ENCODE data around the gene AGFG2.

Gene AGFG2

GRCh38 chr7:100574362-100575205 lies 35.6 kb downstream of the AGFG2 start:
- no peak for TF ChIP-seq CTCF (conservative IDR thresholded peaks at IDR 0.05; ENCODE audit: control insufficient read depth, insufficient read depth, low read depth, low read length)
- DNase-seq (ENCODE audit: low read depth) = no peak
- no peak overlapping the region for H3K4me3 ChIP-seq (ENCODE audit: control insufficient read depth, low read depth, low read length)

GRCh38 chr7:100575206-100575631 lies 36.2 kb downstream of the AGFG2 start:
- DNase-seq (ENCODE audit: low read depth) = no peak
- H3K4me3 ChIP-seq (ENCODE audit: control insufficient read depth, low read depth, low read length) = no peak overlapping the region
- TF ChIP-seq CTCF (conservative IDR thresholded peaks at IDR 0.05; ENCODE audit: control insufficient read depth, insufficient read depth, low read depth, low read length) = no peak

DNA sequence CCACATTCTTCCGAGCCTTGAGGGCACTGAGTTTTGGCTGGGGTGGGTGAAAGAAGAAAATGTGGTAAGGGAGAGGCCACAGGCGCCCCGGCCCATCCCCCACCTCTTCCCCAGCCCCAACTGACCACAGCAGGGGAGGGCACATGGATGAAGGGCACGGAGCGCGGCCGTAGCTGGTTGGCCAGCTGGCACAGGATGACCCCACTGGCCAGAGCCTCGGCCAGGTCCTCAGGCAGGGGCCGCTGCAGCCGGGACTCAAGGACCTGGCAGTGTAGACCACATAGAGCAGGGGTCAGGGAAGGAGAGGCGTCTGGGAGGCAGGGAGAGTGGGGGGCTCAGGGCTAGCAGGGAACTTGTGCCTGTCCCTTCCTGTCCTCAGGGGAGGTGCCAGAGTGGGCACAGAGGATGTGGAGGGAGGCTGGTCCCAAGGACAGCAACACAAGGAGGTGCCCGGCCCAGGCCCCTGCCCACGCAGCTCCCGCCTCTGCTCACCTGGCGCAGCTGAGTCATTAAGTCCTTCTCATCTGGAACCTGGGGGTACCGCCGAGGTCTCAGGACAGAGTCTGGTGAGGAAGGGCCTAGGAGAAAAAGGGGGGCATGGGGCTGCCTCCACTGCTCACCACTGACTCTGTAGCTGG lies 36.9 kb downstream of the AGFG2 start:
- no peak for TF ChIP-seq CTCF (conservative IDR thresholded peaks at IDR 0.05; ENCODE audit: control insufficient read depth, insufficient read depth, low read depth, low read length)
- no peak overlapping the region for H3K4me3 ChIP-seq (ENCODE audit: control insufficient read depth, low read depth, low read length)
- no peak for DNase-seq (ENCODE audit: low read depth)

- no peak for TF ChIP-seq CTCF (conservative IDR thresholded peaks at IDR 0.05; ENCODE audit: control insufficient read depth, insufficient read depth, low read depth, low read length)
- no peak overlapping the region for H3K4me3 ChIP-seq (ENCODE audit: control insufficient read depth, low read depth, low read length)
- DNase-seq (ENCODE audit: low read depth) = no peak
Observed at GRCh38 chr7:100576384-100576993, 37.5 kb downstream of the AGFG2 start.

- no peak for TF ChIP-seq CTCF (conservative IDR thresholded peaks at IDR 0.05; ENCODE audit: control insufficient read depth, insufficient read depth, low read depth, low read length)
- no peak overlapping the region for H3K4me3 ChIP-seq (ENCODE audit: control insufficient read depth, low read depth, low read length)
- DNase-seq (ENCODE audit: low read depth) = no peak
Observed at GRCh38 chr7:100577103-100577502, 38.1 kb downstream of the AGFG2 start.

DNA sequence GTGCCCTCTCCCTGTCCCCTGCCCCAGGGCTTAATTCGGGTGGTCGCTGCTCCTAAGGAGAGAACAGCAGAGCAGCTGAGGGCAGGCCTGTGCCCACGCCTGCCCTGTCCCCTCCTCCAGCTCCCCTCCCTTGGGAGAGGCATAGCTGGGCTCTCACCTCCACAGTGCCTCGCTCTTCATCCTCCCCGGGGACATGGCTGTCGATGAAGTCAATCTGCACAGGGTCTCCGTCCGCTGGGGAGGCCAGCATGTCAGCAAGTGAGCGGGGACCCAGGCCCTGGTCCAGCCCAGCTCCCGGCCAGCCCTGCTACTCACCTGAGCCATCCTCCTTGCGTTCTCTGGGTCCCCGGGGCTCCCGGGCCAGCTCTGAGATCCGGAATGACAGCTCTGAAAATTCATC lies 38.5 kb downstream of the AGFG2 start:
- TF ChIP-seq CTCF (conservative IDR thresholded peaks at IDR 0.05; ENCODE audit: control insufficient read depth, insufficient read depth, low read depth, low read length) = no peak
- no peak overlapping the region for H3K4me3 ChIP-seq (ENCODE audit: control insufficient read depth, low read depth, low read length)
- DNase-seq (ENCODE audit: low read depth) = no peak

Data from fibroblast of mammary gland (primary cell).